A549 (cell line): ENCODE data around the gene IL3RA. TPM values are rescaled to one million over a fixed set of nuclear protein-coding genes. Genes with fewer than 3 reads are reported as not detected.

Experiments used
- ATAC-seq, 2 experiments: fragments of 200-7000 bp in 1 of 2; fragments of >200 bp in 1 of 2; cut with Nextera tagmentation in 1 of 2; cut with Tn5 transposase in 1 of 2; 3 replicates each; pipeline versions ENCODE4 v1.8.0 to v1.9.1; 2018 to 2020; ENCODE audit warnings: mild to moderate bottlenecking in 1 of 2, moderate library complexity in 1 of 2
- CTCF ChIA-PET: fragments of 300-600 bp; sonication (Branson Sonifier 250); formaldehyde crosslinking; extraction: SDS; loops from one replicate; lab custom pipeline; 2021; ENCODE audit warnings: antibody characterized with exemption, inconsistent platforms; lab: Yijun Ruan, JAX
- POLR2A ChIA-PET: fragments of 350-600 bp; formaldehyde crosslinking; extraction: SDS; loops from one replicate; lab custom pipeline; 2021; ENCODE audit warnings: antibody characterized with exemption, inconsistent platforms; lab: Yijun Ruan, JAX
- DNase-seq, 2 experiments: peaks; one replicate each; pipeline versions ENCODE4 v3.0.0 to v3.0.0-alpha.2; 2011 to 2016; ENCODE audit warnings: low read depth in 1 of 2, low spot score in 1 of 2
- FAIRE-seq: peaks from 2 replicates; lab custom pipeline; 2011; peaks lifted over from hg19 to GRCh38; lab: Jason Lieb, UNC
- H3K27ac ChIP-seq, 2 experiments: fragments of >200 bp; sonication (Bioruptor Twin); formaldehyde crosslinking; 3 replicates each; pipeline ENCODE4 v1.5.1; 2016 to 2017
- H3K4me1 ChIP-seq: fragments of >200 bp; sonication (Bioruptor Twin); formaldehyde crosslinking; 3 replicates; pipeline ENCODE4 v1.6.1; 2016
- H3K4me2 ChIP-seq: fragments of >200 bp; sonication (Bioruptor Twin); formaldehyde crosslinking; 3 replicates; pipeline ENCODE4 v1.6.1; 2016
- H3K4me3 ChIP-seq: fragments of >200 bp; sonication (Bioruptor Twin); formaldehyde crosslinking; 3 replicates; pipeline ENCODE4 v1.5.1; 2016
- H3K9me3 ChIP-seq: fragments of >200 bp; sonication (Bioruptor Twin); formaldehyde crosslinking; 3 replicates; pipeline ENCODE4 v1.6.1; 2016
- ATOH8 ChIP-seq: fragments of 250-450 bp; sonication (Bioruptor Pico); IDR thresholded peaks from 2 replicates; pipeline ENCODE4 v1.5.0; 2020; ENCODE audit warnings: low read depth, mild to moderate bottlenecking, moderate library complexity
- CHD4 ChIP-seq: fragments of 200-600 bp; sonication (generic); IDR thresholded peaks from 2 replicates; pipeline ENCODE4 v1.6.1; 2016; ENCODE audit warnings: antibody characterized with exemption, mild to moderate bottlenecking, borderline replicate concordance
- EHF ChIP-seq: fragments of 250-450 bp; sonication (Bioruptor Pico); IDR thresholded peaks from 2 replicates; pipeline ENCODE4 v1.5.0; 2020; ENCODE audit warnings: mild to moderate bottlenecking
- ELK1 ChIP-seq: fragments of 150-350 bp; IDR thresholded peaks from 2 replicates; pipeline ENCODE4 v1.6.1; 2014; ENCODE audit warnings: low read depth, mild to moderate bottlenecking, low read length
- EP300 ChIP-seq, 2 experiments: fragments of >200 bp; sonication (Bioruptor Twin); formaldehyde crosslinking; IDR thresholded peaks; 2 replicates in 1 of 2; 3 replicates in 1 of 2; pipeline ENCODE4 v1.6.1; 2016 to 2017
- FOSL2 ChIP-seq, 2 experiments: fragments of 450-650 bp in 1 of 2; fragments of >200 bp in 1 of 2; sonication (Bioruptor Twin) in 1 of 2; formaldehyde crosslinking; IDR thresholded peaks; 2 replicates each; pipeline versions ENCODE4 v1.5.0 to v1.6.1; 2016 to 2020; ENCODE audit warnings: mild to moderate bottlenecking in 1 of 2, moderate library complexity in 1 of 2
- FOXS1 ChIP-seq: fragments of 250-450 bp; sonication (Bioruptor Pico); IDR thresholded peaks from 2 replicates; pipeline ENCODE4 v1.5.0; 2020; ENCODE audit warnings: mild to moderate bottlenecking, moderate library complexity
- HEYL ChIP-seq: fragments of 250-450 bp; sonication (Bioruptor Pico); IDR thresholded peaks from 2 replicates; pipeline ENCODE4 v1.8.0; 2021; ENCODE audit warnings: mild to moderate bottlenecking, moderate library complexity
- HOXA7 ChIP-seq: fragments of 250-450 bp; sonication (Bioruptor Pico); IDR thresholded peaks from 2 replicates; pipeline ENCODE4 v1.5.0; 2020; ENCODE audit warnings: mild to moderate bottlenecking, moderate library complexity
- HOXB13 ChIP-seq: fragments of 250-450 bp; sonication (Bioruptor Pico); IDR thresholded peaks from 2 replicates; pipeline ENCODE4 v1.5.0; 2020; ENCODE audit warnings: low read depth, mild to moderate bottlenecking, moderate library complexity
- HOXB5 ChIP-seq: fragments of 250-450 bp; sonication (Bioruptor Pico); IDR thresholded peaks from 2 replicates; pipeline ENCODE4 v1.5.0; 2020; ENCODE audit warnings: mild to moderate bottlenecking, moderate library complexity
- KDM1A ChIP-seq: fragments of 200-600 bp; sonication (generic); IDR thresholded peaks from 2 replicates; pipeline ENCODE4 v1.6.1; 2016; ENCODE audit warnings: low read depth, mild to moderate bottlenecking
- KDM5A ChIP-seq: fragments of 200-600 bp; sonication (generic); IDR thresholded peaks from 2 replicates; pipeline ENCODE4 v1.6.1; 2016; ENCODE audit warnings: antibody characterized with exemption, mild to moderate bottlenecking
- MAFK ChIP-seq: fragments of 450-650 bp; IDR thresholded peaks from 2 replicates; pipeline ENCODE4 v1.6.1; 2014; ENCODE audit not compliant: partially characterized antibody
- MAZ ChIP-seq: fragments of 150-350 bp; IDR thresholded peaks from 2 replicates; pipeline ENCODE4 v1.6.1; 2014; ENCODE audit warnings: antibody characterized with exemption, low read depth, low read length, borderline replicate concordance
- MYC ChIP-seq: IDR thresholded peaks from 2 replicates; pipeline ENCODE4 v1.6.1; 2012; ENCODE audit warnings: mild to moderate bottlenecking, inconsistent platforms, low read length, improper control_type of control experiment, borderline replicate concordance
- NFE2L2 ChIP-seq: fragments of 150-350 bp; conservative IDR thresholded peaks from 2 replicates; pipeline ENCODE4 v1.6.1; 2014; ENCODE audit warnings: low read length
- NR3C1 ChIP-seq: fragments of >200 bp; sonication (Bioruptor Twin); formaldehyde crosslinking; IDR thresholded peaks from 3 replicates; pipeline ENCODE4 v1.6.1; 2017
- POLR2A ChIP-seq: IDR thresholded peaks from 2 replicates; pipeline ENCODE4 v1.6.1; 2012; ENCODE audit warnings: mild to moderate bottlenecking, low read length
- POLR2AphosphoS2 ChIP-seq: conservative IDR thresholded peaks from 2 replicates; pipeline ENCODE4 v1.6.1; 2012; ENCODE audit warnings: low read length, improper control_type of control experiment, inconsistent platforms
- RAD21 ChIP-seq, 2 experiments: fragments of >200 bp in 1 of 2; sonication (Bioruptor Twin) in 1 of 2; formaldehyde crosslinking in 1 of 2; IDR thresholded peaks in 1 of 2; conservative IDR thresholded peaks in 1 of 2; 2 replicates in 1 of 2; 3 replicates in 1 of 2; pipeline ENCODE4 v1.6.1; 2012 to 2018; ENCODE audit warnings: inconsistent platforms in 1 of 2
- RFX5 ChIP-seq: fragments of 450-650 bp; IDR thresholded peaks from 2 replicates; pipeline ENCODE4 v1.7.1; 2014; ENCODE audit warnings: antibody characterized with exemption, mild to moderate bottlenecking, moderate library complexity
- RNF2 ChIP-seq: fragments of 200-600 bp; sonication (generic); IDR thresholded peaks from 2 replicates; pipeline ENCODE4 v1.6.1; 2016; ENCODE audit warnings: low read depth, mild to moderate bottlenecking, antibody characterized with exemption, moderate library complexity, borderline replicate concordance
- SMC3 ChIP-seq: fragments of >200 bp; sonication (Bioruptor Twin); formaldehyde crosslinking; IDR thresholded peaks from 3 replicates; pipeline ENCODE4 v1.6.1; 2018; ENCODE audit warnings: inconsistent platforms
- TFCP2L1 ChIP-seq: fragments of 250-450 bp; sonication (Bioruptor Pico); IDR thresholded peaks from 2 replicates; pipeline ENCODE4 v1.5.0; 2021; ENCODE audit warnings: mild to moderate bottlenecking
- TP53 ChIP-seq: fragments of 250-450 bp; sonication (Bioruptor Pico); IDR thresholded peaks from 2 replicates; pipeline ENCODE4 v1.5.0; 2021; ENCODE audit warnings: mild to moderate bottlenecking, moderate library complexity
- USF2 ChIP-seq: fragments of 450-650 bp; IDR thresholded peaks from 2 replicates; pipeline ENCODE4 v1.6.1; 2014; ENCODE audit warnings: antibody characterized with exemption
- ZC3H11A ChIP-seq: fragments of 450-650 bp; IDR thresholded peaks from 2 replicates; pipeline ENCODE4 v1.6.1; 2014; ENCODE audit warnings: antibody characterized with exemption, mild to moderate bottlenecking
- ZFP36 ChIP-seq: fragments of 450-650 bp; IDR thresholded peaks from 2 replicates; pipeline ENCODE4 v1.6.1; 2014; ENCODE audit warnings: borderline replicate concordance; ENCODE audit not compliant: partially characterized antibody
- ZNF302 ChIP-seq: fragments of 250-450 bp; sonication (Bioruptor Pico); IDR thresholded peaks from 2 replicates; pipeline ENCODE4 v1.9.0; 2021; ENCODE audit warnings: inconsistent platforms, mild to moderate bottlenecking, moderate library complexity
- ZSCAN20 ChIP-seq: fragments of 250-450 bp; sonication (Bioruptor Pico); IDR thresholded peaks from 2 replicates; pipeline ENCODE4 v1.8.0; 2022; ENCODE audit warnings: mild to moderate bottlenecking, moderate library complexity
- WGBS: methylation state at CpG from one replicate; pipeline ENCODE4 v1.1.6; 2017; ENCODE audit errors: missing lambda C conversion rate; 5-methylcytosine and 5-hydroxymethylcytosine counted together
- polyA plus RNA-seq, 4 experiments: library from polyadenylated mRNA; depleted of rRNA in 3 of 4; stranded (reverse); fragments of >200 nt; fragmentation: RNase III in 1 of 4; extraction: RNeasy Plus Mini Kit Qiagen cat#74134 plus additional on column Dnase treatment in 1 of 4; gene quantifications; 2 replicates in 3 of 4; 3 replicates in 1 of 4; pipeline ENCODE4 v1.2.3, GENCODE V29; 2011 to 2017

The IL3RA gene
- polyA plus RNA-seq, 2 of the 4 experiments (the other 2 are of a cell fraction): 0.31 TPM; not detected in 1

GRCh38 chrX:1392376-1393068, 55.9 kb downstream of the IL3RA start (continued):
- no peak for TF ChIP-seq ELK1
- TF ChIP-seq POLR2A: no peak
- peak; percentile 67; the same call in 1 of the 2 replicates for TF ChIP-seq HEYL (CRISPR knock-in tag)
- TF ChIP-seq NR3C1: no peak
- no peak for TF ChIP-seq KDM1A
- TF ChIP-seq HOXA7 (CRISPR knock-in tag): no peak
- no peak for TF ChIP-seq SMC3
- TF ChIP-seq TP53 (CRISPR knock-in tag): peak; percentile 96
- TF ChIP-seq EHF (CRISPR knock-in tag): peak; percentile 73; the same call in 1 of the 2 replicates
- TF ChIP-seq ATOH8: no peak
- no peak for TF ChIP-seq RFX5
- TF ChIP-seq CHD4: no peak
- no peak; the same call in 1 of the 2 replicates for TF ChIP-seq USF2
- no peak for TF ChIP-seq MAFK
- TF ChIP-seq ZSCAN20: no peak
- peak; percentile 84 for TF ChIP-seq TFCP2L1 (CRISPR knock-in tag)
- no peak for TF ChIP-seq ZNF302 (CRISPR knock-in tag)
- TF ChIP-seq FOSL2 (IDR thresholded peaks at IDR 0.05): no peak
- TF ChIP-seq FOSL2 (CRISPR knock-in tag; IDR thresholded peaks at IDR 0.05): peak; percentile 31; the same call in 1 of the 2 replicates
- peak; percentile 82; the same call in 1 of the 2 replicates for TF ChIP-seq MYC
- TF ChIP-seq FOXS1: no peak; the same call in 1 of the 2 replicates
- no peak for TF ChIP-seq RNF2
- no peak for TF ChIP-seq ZC3H11A
- TF ChIP-seq ZFP36: no peak
- no peak for TF ChIP-seq NFE2L2
- TF ChIP-seq POLR2AphosphoS2: no peak
- peak; percentile 86; the same call in 1 of the 2 replicates for TF ChIP-seq HOXB5 (CRISPR knock-in tag)
- TF ChIP-seq MAZ: no peak; the same call in 1 of the 2 replicates

- DNase-seq: no peak
- peak overlapping the region; percentile 100; a peak in 4 of 6 replicates for H3K27ac ChIP-seq
- peaks cover 35% of the 10 kb centered on the region for H3K4me1 ChIP-seq
- POLR2A ChIA-PET: no interaction called here
- TF ChIP-seq RAD21 (conservative IDR thresholded peaks at IDR 0.05 in 1 of 2, IDR thresholded peaks at IDR 0.05 in 1 of 2) (no peak), EP300 (IDR thresholded peaks at IDR 0.05) (no peak), TFCP2L1 (CRISPR knock-in tag) (no peak), EHF (CRISPR knock-in tag) (no peak), RNF2 (no peak), HOXB5 (CRISPR knock-in tag) (no peak), KDM5A (no peak), ATOH8 (no peak), HOXB13 (CRISPR knock-in tag) (no peak), MAFK (no peak), NFE2L2 (no peak), MYC (no peak), ELK1 (no peak)
- TF ChIP-seq, all 56 proteins: peak for 0
- ATAC-seq (no peak), FAIRE-seq (no peak)
- Histone ChIP-seq H3K4me2 (peak overlapping the region; percentile 91), H3K9me3 (no peaks in the 10 kb centered on the region), H3K4me3 (peak overlapping the region; percentile 96; the same call in 2 of the 3 replicates)
- WGBS: 72% methylated on average over 15 of the region's 16 CpGs
- CTCF ChIA-PET: no interaction called here
These were observed 57.5 kb downstream of the IL3RA start for GRCh38 chrX:1393871-1394615.
